HG02884 (cell line): ENCODE measurements around the gene MYCBP.

Experiments
- ATAC-seq: cut with Tn5 transposase; IDR thresholded peaks from one replicate; pipeline ENCODE4 v1.9.1; 2021; ENCODE audit warnings: mild to moderate bottlenecking, moderate library complexity; ENCODE audit not compliant: unreplicated experiment

The MYCBP gene

GRCh38 chr1:38826886-38827285 lies 46.3 kb downstream of the MYCBP start:
- no peak for ATAC-seq

DNA sequence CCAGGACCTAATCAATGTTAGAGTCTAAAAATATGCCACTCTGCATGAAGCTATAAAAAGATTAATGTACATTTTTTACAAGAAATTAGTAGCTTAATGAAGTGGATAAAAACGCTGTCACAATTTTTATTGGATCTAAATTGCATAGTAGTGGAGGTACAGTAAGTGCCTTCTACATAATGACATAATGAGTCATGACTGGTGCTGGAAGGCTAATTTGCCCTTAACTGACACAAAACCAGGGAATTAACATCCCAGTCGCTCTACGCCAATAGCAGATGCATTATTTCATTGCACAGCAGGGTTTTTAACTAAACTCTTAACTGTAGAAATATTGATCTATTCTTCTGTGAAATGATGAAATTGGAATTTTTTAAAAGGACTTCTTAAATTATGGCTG lies 46.9 kb downstream of the MYCBP start:
- no peak for ATAC-seq

DNA sequence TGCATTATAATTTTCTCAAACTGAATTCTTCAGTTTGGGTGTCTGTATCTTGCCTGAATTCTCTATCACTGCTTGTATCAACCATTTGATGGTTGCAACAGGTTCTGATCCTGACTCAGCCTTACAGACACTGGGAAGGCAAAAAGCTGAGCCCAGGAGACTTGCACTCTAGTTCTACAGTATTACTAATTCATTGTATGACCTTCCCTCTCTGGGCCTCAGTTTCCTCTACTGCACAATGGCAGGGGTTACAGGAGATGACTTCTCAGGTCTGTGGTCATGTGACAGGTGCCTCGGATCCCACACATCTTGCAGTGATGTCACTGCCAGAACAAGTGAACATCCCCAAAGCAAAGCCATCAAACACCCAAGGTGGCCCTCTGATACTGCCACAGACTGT lies 52.3 kb downstream of the MYCBP start:
- ATAC-seq = no peak

GRCh38 chr1:38819516-38819915 lies 53.6 kb downstream of the MYCBP start:
- ATAC-seq = no peak

GRCh38 chr1:38819040-38819439 lies 54.1 kb downstream of the MYCBP start:
- ATAC-seq = no peak

- ATAC-seq = no peak
These were observed 54.8 kb downstream of the MYCBP start for GRCh38 chr1:38818175-38818976.

DNA sequence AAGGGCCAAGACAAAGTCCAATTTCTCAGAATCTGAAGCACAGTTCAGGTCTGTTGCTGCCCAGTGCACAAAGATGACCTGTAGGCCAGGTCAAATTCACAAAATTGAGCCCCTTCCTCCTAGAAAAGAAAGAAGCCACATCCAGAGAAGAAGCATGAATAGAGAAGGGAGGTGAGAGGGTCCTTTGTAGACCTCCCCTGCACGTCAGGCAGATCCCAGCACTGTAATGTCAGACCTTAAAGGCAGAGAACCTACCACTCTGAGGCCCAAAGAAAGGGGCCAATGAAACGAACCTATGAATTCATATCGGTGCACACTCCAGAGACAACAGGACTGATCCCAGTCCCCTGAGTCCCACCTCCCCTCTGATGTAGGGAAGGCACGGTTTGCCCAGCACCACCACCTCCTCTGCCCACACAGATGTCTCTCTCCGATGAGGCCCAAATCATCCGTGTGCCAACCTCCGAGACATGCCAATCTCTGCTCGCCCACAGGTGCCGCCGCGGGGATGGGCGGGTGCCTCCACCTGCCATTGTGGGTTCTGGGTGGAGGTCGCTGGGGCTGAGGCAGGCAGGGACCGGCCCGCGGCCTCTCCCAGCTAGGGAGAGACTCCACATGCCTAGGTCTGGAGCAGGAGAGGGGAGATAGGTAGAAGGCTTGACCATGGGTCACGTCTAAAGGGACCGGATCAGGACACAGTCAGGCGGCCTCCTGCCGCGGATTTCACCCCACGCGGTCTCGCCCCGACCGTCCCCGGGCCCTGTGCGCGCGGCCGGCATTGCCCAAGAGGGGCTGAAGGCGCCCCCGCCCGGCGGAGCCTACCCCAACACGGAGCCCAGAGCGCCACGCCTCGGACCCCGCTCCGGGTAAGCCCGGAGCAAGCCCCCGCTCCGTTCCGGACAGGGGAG lies 55.6 kb downstream of the MYCBP start:
- no peak for ATAC-seq

- peak; percentile 70 for ATAC-seq
These were observed 57.1 kb downstream of the MYCBP start for GRCh38 chr1:38815903-38816627.

- ATAC-seq = no peak
These were observed 58.1 kb downstream of the MYCBP start for GRCh38 chr1:38814984-38815464.

GRCh38 chr1:38814444-38814983 lies 58.6 kb downstream of the MYCBP start:
- ATAC-seq = no peak

DNA sequence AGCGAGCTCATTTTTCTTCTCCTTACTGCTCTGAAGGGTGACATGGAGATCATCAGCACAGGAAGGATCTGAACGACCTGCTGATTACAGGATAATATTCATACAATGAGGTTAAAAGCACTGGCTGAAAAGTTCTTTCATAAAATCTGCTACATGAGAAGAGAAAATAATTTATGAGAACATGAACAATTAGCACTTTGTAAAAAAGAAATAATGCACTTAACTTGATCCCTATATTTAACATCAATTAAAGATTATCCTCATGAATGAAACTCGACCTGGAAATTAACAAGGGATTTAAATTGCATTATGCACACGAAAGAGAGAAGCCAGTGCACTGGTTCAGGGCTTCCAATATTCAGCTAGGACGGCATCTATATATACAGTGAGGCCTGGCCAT lies 60.2 kb downstream of the MYCBP start:
- ATAC-seq = no peak
